ENCODE data around the gene RGSL1. TPM values are rescaled to one million over a fixed set of nuclear protein-coding genes. Genes with fewer than 3 reads are reported as not detected.
A peak's percentile ranks its signal among the peaks of the same experiment; 100 is the strongest.

Gene RGSL1
- polyA plus RNA-seq, 1 donor from 2014 or later = not detected

GRCh38 chr1:182600745-182601415, 150.9 kb downstream of the RGSL1 start:
- TF ChIP-seq TAF1 (IDR thresholded peaks at IDR 0.05; ENCODE audit: low read depth) = no peak
- TF ChIP-seq SMC3 (conservative IDR thresholded peaks at IDR 0.05; ENCODE audit: poor library complexity) = no peak
- no peak for TF ChIP-seq MXI1 (conservative IDR thresholded peaks at IDR 0.05; ENCODE audit: poor library complexity, severe bottlenecking)
- TF ChIP-seq POLR2AphosphoS5 (IDR thresholded peaks at IDR 0.05) = no peak
- TF ChIP-seq EZH2 (IDR thresholded peaks at IDR 0.05; ENCODE audit: borderline replicate concordance, insufficient read depth, low read length, poor library complexity, severe bottlenecking) = no peak
- TF ChIP-seq EP300 (conservative IDR thresholded peaks at IDR 0.05; ENCODE audit: poor library complexity, severe bottlenecking) = no peak
- no peak for TF ChIP-seq CTCF (IDR thresholded peaks at IDR 0.05; ENCODE audit: poor library complexity, severe bottlenecking)
- TF ChIP-seq RAD21 (conservative IDR thresholded peaks at IDR 0.05) = no peak
- TF ChIP-seq REST (IDR thresholded peaks at IDR 0.05; ENCODE audit: borderline replicate concordance) = no peak
- Histone ChIP-seq H3K27me3 (ENCODE audit: insufficient read depth, low read depth, low read length) (peaks cover 17% of the 10 kb centered on the region), H3K36me3 (ENCODE audit: insufficient read depth, low read length) (no peaks in the 10 kb centered on the region), H3K9me2 (ENCODE audit: insufficient read depth, low read length) (no peaks in the 10 kb centered on the region), H3K4me3 (ENCODE audit: low read length) (no peak overlapping the region), H3K4me2 (ENCODE audit: low read length) (no peak overlapping the region), H3K79me2 (replicated peaks; ENCODE audit: insufficient read depth, low read length) (no peaks in the 10 kb centered on the region), H3K27ac (ENCODE audit: low read length) (no peak overlapping the region), H4K20me1 (ENCODE audit: insufficient read depth) (no peaks in the 10 kb centered on the region), H3F3A (ENCODE audit: insufficient read depth, low read length, poor library complexity, severe bottlenecking) (no peaks in the 10 kb centered on the region), H3K9me3 (ENCODE audit: low read length) (no peaks in the 10 kb centered on the region), H3K9ac (ENCODE audit: low read length) (no peak overlapping the region), H2AFZ (ENCODE audit: low read depth, low read length) (no peak overlapping the region)

GRCh38 chr1:182601416-182601786, 151.5 kb downstream of the RGSL1 start:
- Histone ChIP-seq H3K79me2 (replicated peaks; ENCODE audit: insufficient read depth, low read length) (no peaks in the 10 kb centered on the region), H3K9me3 (ENCODE audit: low read length) (no peaks in the 10 kb centered on the region), H4K20me1 (ENCODE audit: insufficient read depth) (no peaks in the 10 kb centered on the region), H3K9ac (ENCODE audit: low read length) (no peak overlapping the region), H3K27ac (ENCODE audit: low read length) (no peak overlapping the region), H3K9me2 (ENCODE audit: insufficient read depth, low read length) (no peaks in the 10 kb centered on the region), H3K4me3 (ENCODE audit: low read length) (no peak overlapping the region), H3K27me3 (ENCODE audit: insufficient read depth, low read depth, low read length) (peaks cover 17% of the 10 kb centered on the region), H3F3A (ENCODE audit: insufficient read depth, low read length, poor library complexity, severe bottlenecking) (no peaks in the 10 kb centered on the region), H2AFZ (ENCODE audit: low read depth, low read length) (no peak overlapping the region), H3K36me3 (ENCODE audit: insufficient read depth, low read length) (no peaks in the 10 kb centered on the region), H3K4me2 (ENCODE audit: low read length) (no peak overlapping the region)
- TF ChIP-seq RAD21 (conservative IDR thresholded peaks at IDR 0.05) = peak; percentile 98
- no peak for TF ChIP-seq POLR2AphosphoS5 (IDR thresholded peaks at IDR 0.05)
- TF ChIP-seq REST (IDR thresholded peaks at IDR 0.05; ENCODE audit: borderline replicate concordance) = no peak
- TF ChIP-seq EP300 (conservative IDR thresholded peaks at IDR 0.05; ENCODE audit: poor library complexity, severe bottlenecking) = no peak
- peak; percentile 46 for TF ChIP-seq MXI1 (conservative IDR thresholded peaks at IDR 0.05; ENCODE audit: poor library complexity, severe bottlenecking)
- TF ChIP-seq CTCF (IDR thresholded peaks at IDR 0.05; ENCODE audit: poor library complexity, severe bottlenecking) = peak; percentile 96
- TF ChIP-seq EZH2 (IDR thresholded peaks at IDR 0.05; ENCODE audit: borderline replicate concordance, insufficient read depth, low read length, poor library complexity, severe bottlenecking) = no peak
- TF ChIP-seq SMC3 (conservative IDR thresholded peaks at IDR 0.05; ENCODE audit: poor library complexity) = peak; percentile 100
- no peak for TF ChIP-seq TAF1 (IDR thresholded peaks at IDR 0.05; ENCODE audit: low read depth)

Data from neural cell (in vitro differentiated cells).